GM18873 (cell line): ENCODE results near the gene CCDC38.
A peak's percentile ranks its signal among the peaks of the same experiment; 100 is the strongest.

Experiments used
- ATAC-seq: cut with Tn5 transposase; IDR thresholded peaks from one replicate; pipeline ENCODE4 v1.9.1; 2021; ENCODE audit warnings: mild to moderate bottlenecking, moderate library complexity, moderate number of reproducible peaks; ENCODE audit not compliant: unreplicated experiment, low FRiP score

CCDC38 gene

GRCh38 chr12:95963096-95963495, 20.7 kb upstream of the CCDC38 start:
- no peak for ATAC-seq

- no peak for ATAC-seq
Observed at GRCh38 chr12:95962222-95962621, 19.8 kb upstream of the CCDC38 start.

GRCh38 chr12:95960241-95960640, 17.8 kb upstream of the CCDC38 start:
- no peak for ATAC-seq

- no peak for ATAC-seq
Observed at GRCh38 chr12:95959107-95959506, 16.7 kb upstream of the CCDC38 start.

GRCh38 chr12:95956557-95957145, 14.2 kb upstream of the CCDC38 start:
- ATAC-seq = no peak

- no peak for ATAC-seq
Observed at GRCh38 chr12:95955549-95956159, 13.2 kb upstream of the CCDC38 start.

- no peak for ATAC-seq
Observed at GRCh38 chr12:95953000-95953399, 10.6 kb upstream of the CCDC38 start.

GRCh38 chr12:95951515-95951914, 9.1 kb upstream of the CCDC38 start:
- ATAC-seq = no peak

GRCh38 chr12:95949477-95950206, 7.2 kb upstream of the CCDC38 start:
- ATAC-seq = no peak

GRCh38 chr12:95944108-95944704, 1.8 kb upstream of the CCDC38 start:
- ATAC-seq = no peak

- ATAC-seq = peak; percentile 48
Observed at GRCh38 chr12:95943330-95943842, 972 bp upstream of the CCDC38 start, which contains the start of gene AMDHD1. TSS of gene AMDHD1 (plus strand) at chr12:95943331. CDS start at chr12:95943399, 68 bp downstream.

GRCh38 chr12:95942101-95942523, 302 bp downstream of the CCDC38 start:
- ATAC-seq = no peak

- no peak for ATAC-seq
Observed at GRCh38 chr12:95940514-95940913, 1.9 kb downstream of the CCDC38 start.

- ATAC-seq = no peak
Observed at GRCh38 chr12:95922231-95922630, 20.2 kb downstream of the CCDC38 start.

GRCh38 chr12:95919110-95919509, 23.3 kb downstream of the CCDC38 start:
- ATAC-seq = no peak

GRCh38 chr12:95918194-95918993, 24.0 kb downstream of the CCDC38 start:
- ATAC-seq = peak; percentile 66

- no peak for ATAC-seq
Observed at GRCh38 chr12:95909871-95910270, 32.5 kb downstream of the CCDC38 start.

- no peak for ATAC-seq
Observed at GRCh38 chr12:95908573-95908972, 33.8 kb downstream of the CCDC38 start.

GRCh38 chr12:95898081-95898480, 44.3 kb downstream of the CCDC38 start:
- ATAC-seq = no peak

GRCh38 chr12:95896846-95897245, 45.6 kb downstream of the CCDC38 start:
- ATAC-seq = no peak
